NCI-H82 (cell line): Measurements from ENCODE around the gene TPRKB.
"Not testable (repeated sequence)": the region's sequence is repeated elsewhere in the genome, so short reads cannot be mapped to it uniquely, and the experiment has no call there.

Source experiments
- DNase-seq: peaks from one replicate; lab custom pipeline; 2025; lab: John Stamatoyannopoulos, UW

TPRKB gene

GRCh38 chr2:73736855-73737779 lies at the start of gene TPRKB:
Gene TPRKB (minus strand): TSS chr2:73737345. CDS start chr2:73734569, 2,776 bp downstream.
- DNase-seq: peak; percentile 98

- DNase-seq: not testable (repeated sequence)
These were observed 46.7 kb upstream of the TPRKB start, which contains the start of gene C2orf78 for GRCh38 chr2:73783883-73784282. Gene C2orf78 (plus strand): TSS chr2:73784183. CDS start chr2:73784310, 127 bp downstream.

GRCh38 chr2:73783402-73783801 lies 46.3 kb upstream of the TPRKB start:
- DNase-seq: not testable (repeated sequence)

GRCh38 chr2:73780237-73780582 lies 43.1 kb upstream of the TPRKB start:
- DNase-seq: no peak

GRCh38 chr2:73779467-73780236 lies 42.5 kb upstream of the TPRKB start, which contains the start of gene DUSP11:
Gene DUSP11 (minus strand): TSS chr2:73780103. CDS start chr2:73779974, 129 bp downstream.
- peak; percentile 98 for DNase-seq

- DNase-seq: not testable (repeated sequence)
These were observed 41.8 kb upstream of the TPRKB start for GRCh38 chr2:73778867-73779466.

- no peak for DNase-seq
These were observed 39.8 kb upstream of the TPRKB start for GRCh38 chr2:73776869-73777519.

GRCh38 chr2:73776381-73776780 lies 39.2 kb upstream of the TPRKB start:
- DNase-seq: no peak

- DNase-seq: no peak
These were observed 35.7 kb upstream of the TPRKB start for GRCh38 chr2:73772819-73773218.

GRCh38 chr2:73770725-73771124 lies 33.6 kb upstream of the TPRKB start:
- peak; percentile 10 for DNase-seq

GRCh38 chr2:73766994-73767393 lies 29.8 kb upstream of the TPRKB start:
- DNase-seq: no peak

- no peak for DNase-seq
These were observed 29.2 kb upstream of the TPRKB start for GRCh38 chr2:73766349-73766748.

GRCh38 chr2:73764945-73765344 lies 27.8 kb upstream of the TPRKB start:
- DNase-seq: no peak

GRCh38 chr2:73762571-73762970 lies 25.4 kb upstream of the TPRKB start:
- DNase-seq: no peak

- no peak for DNase-seq
These were observed 22.8 kb upstream of the TPRKB start for GRCh38 chr2:73759904-73760303.

GRCh38 chr2:73759285-73759764 lies 22.2 kb upstream of the TPRKB start:
- DNase-seq: no peak

- not testable (repeated sequence) for DNase-seq
These were observed 17.2 kb upstream of the TPRKB start for GRCh38 chr2:73754332-73754731.

- DNase-seq: no peak
These were observed 12.2 kb upstream of the TPRKB start for GRCh38 chr2:73749314-73749713.

- no peak for DNase-seq
These were observed 9.7 kb upstream of the TPRKB start for GRCh38 chr2:73746877-73747208.

- no peak for DNase-seq
These were observed 9.1 kb upstream of the TPRKB start for GRCh38 chr2:73746015-73746876.

GRCh38 chr2:73740767-73741166 lies 3.6 kb upstream of the TPRKB start:
- no peak for DNase-seq
